ENCODE results near the gene ARL14EP.

Gene ARL14EP

GRCh38 chr11:30322826-30323710 is at the start of gene ARL14EP:
TSS of gene ARL14EP (plus strand) at chr11:30323104. CDS start at chr11:30330949, 7,845 bp downstream.
- TF ChIP-seq POLR2A (IDR thresholded peaks at IDR 0.05; ENCODE audit: low read depth, low read length): peak; percentile 89
- DNase-seq (ENCODE audit: insufficient read length, low spot score): peak; percentile 60
- peak; percentile 97 for FAIRE-seq

GRCh38 chr11:30277176-30277575 is 45.7 kb upstream of the ARL14EP start:
- TF ChIP-seq POLR2A (IDR thresholded peaks at IDR 0.05; ENCODE audit: low read depth, low read length): no peak
- no peak for FAIRE-seq
- DNase-seq (ENCODE audit: insufficient read length, low spot score): no peak

DNA sequence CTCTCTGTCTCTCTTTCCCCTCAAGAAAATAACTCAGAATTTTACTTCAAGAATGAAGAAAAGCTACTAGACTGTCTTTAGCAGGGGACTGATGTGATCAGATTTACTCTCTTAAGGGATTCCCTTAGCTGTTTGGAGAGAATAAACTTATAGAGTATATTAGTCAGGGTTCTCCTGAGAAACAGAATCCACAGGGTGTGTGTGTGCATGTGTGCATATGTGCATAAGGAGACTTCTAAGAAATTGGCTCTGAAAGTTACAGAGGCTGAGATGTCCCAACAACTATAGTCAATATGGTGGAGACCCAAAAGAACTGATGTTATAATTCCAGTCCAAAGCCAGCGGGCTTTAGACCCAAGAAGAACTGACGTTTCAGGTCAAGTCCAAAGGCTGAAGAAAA is 43.1 kb upstream of the ARL14EP start:
- TF ChIP-seq POLR2A (IDR thresholded peaks at IDR 0.05; ENCODE audit: low read depth, low read length): no peak
- DNase-seq (ENCODE audit: insufficient read length, low spot score) (no peak), FAIRE-seq (no peak)

GRCh38 chr11:30281476-30282288 is 41.2 kb upstream of the ARL14EP start:
- no peak for TF ChIP-seq POLR2A (IDR thresholded peaks at IDR 0.05; ENCODE audit: low read depth, low read length)
- no peak for FAIRE-seq
- DNase-seq (ENCODE audit: insufficient read length, low spot score): no peak

DNA sequence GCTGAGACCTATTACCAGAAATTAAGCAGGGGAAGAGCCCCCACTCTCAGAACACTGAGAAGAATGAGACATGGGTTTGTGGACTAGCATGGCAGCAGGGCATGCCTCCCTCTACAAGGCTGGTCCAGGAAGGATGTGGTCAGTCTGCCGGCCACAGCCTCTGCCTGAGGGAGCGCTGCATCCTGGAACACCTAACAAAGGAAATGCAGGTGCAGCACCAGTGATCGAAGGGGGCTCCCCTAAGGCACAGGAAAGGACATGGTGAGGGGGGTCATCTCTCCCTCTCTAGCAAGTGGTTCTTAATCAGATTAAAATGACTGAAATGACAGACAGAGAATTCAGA is 40.6 kb upstream of the ARL14EP start:
- no peak for TF ChIP-seq POLR2A (IDR thresholded peaks at IDR 0.05; ENCODE audit: low read depth, low read length)
- no peak for FAIRE-seq
- no peak for DNase-seq (ENCODE audit: insufficient read length, low spot score)

GRCh38 chr11:30284836-30285235 is 38.1 kb upstream of the ARL14EP start:
- FAIRE-seq (no peak), DNase-seq (ENCODE audit: insufficient read length, low spot score) (no peak)
- TF ChIP-seq POLR2A (IDR thresholded peaks at IDR 0.05; ENCODE audit: low read depth, low read length): no peak

DNA sequence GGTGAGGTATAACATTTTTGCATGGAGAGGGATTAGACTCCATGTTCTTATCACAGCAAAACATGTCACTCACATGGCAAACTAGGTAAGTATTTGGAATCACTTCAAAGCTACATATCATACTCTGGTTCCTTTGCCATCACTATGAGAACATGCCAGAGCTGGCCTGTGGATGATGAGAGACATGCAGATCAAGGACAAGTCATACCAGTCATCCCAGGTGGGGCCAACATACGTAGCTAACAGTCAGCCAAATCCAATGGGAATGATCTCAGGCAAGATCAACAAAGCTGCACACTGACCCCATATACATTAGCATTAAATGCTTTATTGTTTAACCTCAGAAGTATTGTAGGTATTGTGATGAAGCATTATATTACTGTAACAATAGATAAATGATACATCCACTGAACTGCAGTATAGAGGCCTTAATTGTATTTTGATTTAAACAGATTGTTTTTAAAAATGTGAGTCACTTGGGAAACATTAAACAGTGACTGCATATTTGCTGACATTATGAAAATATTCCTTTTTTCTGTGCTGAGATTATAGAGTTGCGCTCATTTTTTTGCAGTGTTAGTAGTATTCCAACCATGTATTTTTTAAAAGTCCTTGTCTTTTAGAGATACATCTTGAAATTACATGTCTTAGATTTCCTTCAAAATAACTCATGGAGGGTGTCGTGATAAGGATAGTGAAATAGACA is 37.3 kb upstream of the ARL14EP start:
- no peak for FAIRE-seq
- no peak for DNase-seq (ENCODE audit: insufficient read length, low spot score)
- TF ChIP-seq POLR2A (IDR thresholded peaks at IDR 0.05; ENCODE audit: low read depth, low read length): no peak

GRCh38 chr11:30291331-30291730 is 31.6 kb upstream of the ARL14EP start:
- FAIRE-seq: no peak
- DNase-seq (ENCODE audit: insufficient read length, low spot score): no peak

GRCh38 chr11:30292545-30292944 is 30.4 kb upstream of the ARL14EP start:
- TF ChIP-seq POLR2A (IDR thresholded peaks at IDR 0.05; ENCODE audit: low read depth, low read length): no peak
- DNase-seq (ENCODE audit: insufficient read length, low spot score) (no peak), FAIRE-seq (no peak)

More at GRCh38 chr11:30291331-30291730, 31.6 kb upstream of the ARL14EP start:
- no peak for TF ChIP-seq POLR2A (IDR thresholded peaks at IDR 0.05; ENCODE audit: low read depth, low read length)

DNA sequence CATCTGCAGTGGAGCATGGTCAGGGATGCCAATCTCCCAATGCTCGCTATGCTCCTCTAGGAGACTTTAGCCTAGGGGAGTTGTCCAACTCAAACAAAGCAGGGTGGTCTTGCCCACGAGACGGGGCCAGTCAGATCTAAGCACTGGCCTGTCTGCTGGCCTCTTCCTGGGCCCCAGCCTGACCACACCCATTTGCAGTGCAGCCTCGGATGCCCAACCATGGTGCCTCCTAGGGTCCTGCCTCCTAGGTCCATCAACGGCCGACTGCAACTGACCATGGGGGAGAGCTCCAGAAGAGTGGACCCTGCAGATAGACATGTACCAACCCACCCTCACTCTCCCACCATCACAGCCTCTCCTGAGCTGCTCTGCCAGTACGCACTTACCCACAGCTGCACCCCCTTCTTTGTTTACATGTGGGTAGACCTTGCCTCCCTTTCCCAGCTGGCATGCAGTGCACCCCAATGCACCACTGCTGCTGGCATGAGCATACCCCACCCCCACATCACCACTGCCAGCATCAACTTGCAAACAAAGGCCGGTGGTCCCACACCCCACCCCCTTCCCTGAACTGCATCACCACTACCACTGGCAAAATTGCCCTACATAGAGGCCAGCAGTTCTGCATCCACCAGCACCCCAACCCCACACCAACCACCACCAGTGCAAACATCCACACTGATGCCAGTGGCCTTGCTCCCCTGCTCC is 27.6 kb upstream of the ARL14EP start:
- no peak for FAIRE-seq
- DNase-seq (ENCODE audit: insufficient read length, low spot score): no peak
- no peak for TF ChIP-seq POLR2A (IDR thresholded peaks at IDR 0.05; ENCODE audit: low read depth, low read length)

- TF ChIP-seq POLR2A (IDR thresholded peaks at IDR 0.05; ENCODE audit: low read depth, low read length): no peak
- no peak for DNase-seq (ENCODE audit: insufficient read length, low spot score)
- FAIRE-seq: no peak
These were observed 18.3 kb upstream of the ARL14EP start for GRCh38 chr11:30304620-30305019.

DNA sequence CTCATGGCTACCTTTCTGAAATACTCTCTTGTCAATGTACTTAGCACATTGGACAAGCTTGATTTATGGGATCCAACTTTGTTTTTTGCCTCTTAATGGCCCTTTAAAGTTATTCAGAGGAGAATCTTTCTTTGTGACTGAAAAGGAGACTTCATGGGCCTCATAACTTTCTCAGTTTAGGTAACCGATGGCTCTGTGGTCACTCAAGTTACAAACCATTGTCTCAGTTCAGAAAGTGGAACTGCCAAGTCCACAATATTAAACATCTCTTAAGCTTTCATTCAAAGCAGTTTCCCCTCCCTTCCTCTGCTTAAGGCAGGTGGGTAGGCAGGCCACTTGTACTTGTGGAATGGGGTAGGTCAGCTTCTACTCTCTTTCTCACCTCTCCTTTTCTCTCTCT is 12.3 kb upstream of the ARL14EP start:
- FAIRE-seq: no peak
- no peak for TF ChIP-seq POLR2A (IDR thresholded peaks at IDR 0.05; ENCODE audit: low read depth, low read length)
- no peak for DNase-seq (ENCODE audit: insufficient read length, low spot score)

DNA sequence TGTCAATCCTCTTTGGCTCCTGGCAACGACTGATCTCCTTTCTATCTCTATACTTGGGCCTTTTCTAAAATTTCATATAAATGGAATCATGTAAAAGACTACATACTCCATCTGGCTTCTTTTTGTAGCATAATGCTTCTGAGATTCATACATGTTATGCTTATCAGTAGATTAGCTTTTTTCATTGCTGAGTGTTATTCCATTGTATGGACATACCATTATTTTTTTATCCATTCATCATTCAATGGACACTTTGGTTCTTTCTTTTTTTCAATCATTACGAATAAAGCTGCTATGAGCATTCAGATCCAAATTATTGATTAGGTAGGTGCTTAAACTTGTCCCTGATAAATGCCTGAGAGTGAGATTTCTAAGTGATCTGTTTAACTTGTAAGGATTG is 11.7 kb upstream of the ARL14EP start:
- no peak for FAIRE-seq
- no peak for TF ChIP-seq POLR2A (IDR thresholded peaks at IDR 0.05; ENCODE audit: low read depth, low read length)

More for the DNA sequence above, 11.7 kb upstream of the ARL14EP start:
- no peak for DNase-seq (ENCODE audit: insufficient read length, low spot score)

All from H54 (cell line).